OCI-LY1 (cell line): ENCODE results near the gene GIN1.

Source experiments
- H2AFZ ChIP-seq: fragments of 200-600 bp; sonication (generic), shearing (Covaris generic); 2 replicates; pipeline ENCODE4 v1.6.0; 2014; ENCODE audit warnings: antibody characterized with exemption, mild to moderate bottlenecking, low read length
- H3F3A ChIP-seq: fragments of 200-600 bp; sonication (generic), shearing (Covaris generic); 2 replicates; pipeline ENCODE4 v1.6.0; 2014; ENCODE audit warnings: mild to moderate bottlenecking, antibody characterized with exemption, low read length, moderate library complexity; ENCODE audit not compliant: insufficient read depth
- H3K27ac ChIP-seq: fragments of 200-600 bp; sonication (generic); 2 replicates; pipeline ENCODE4 v1.5.1; 2014; ENCODE audit warnings: low read length, mixed run types, mild to moderate bottlenecking, low read depth; ENCODE audit not compliant: poor library complexity, severe bottlenecking
- H3K27me3 ChIP-seq: fragments of 200-600 bp; sonication (generic); 2 replicates; pipeline ENCODE4 v1.6.0; 2014; ENCODE audit warnings: antibody characterized with exemption, mild to moderate bottlenecking, low read length, moderate library complexity; ENCODE audit not compliant: insufficient read depth
- H3K36me3 ChIP-seq: fragments of 200-600 bp; sonication (generic); 2 replicates; pipeline ENCODE4 v1.6.1; 2014; ENCODE audit warnings: mild to moderate bottlenecking, antibody characterized with exemption, low read length, moderate library complexity, mixed read lengths; ENCODE audit not compliant: insufficient read depth
- H3K4me1 ChIP-seq: fragments of 200-600 bp; sonication (generic); 2 replicates; pipeline ENCODE4 v1.5.1; 2014; ENCODE audit warnings: mild to moderate bottlenecking, low read length, moderate library complexity; ENCODE audit not compliant: insufficient read depth, severe bottlenecking
- H3K4me2 ChIP-seq: fragments of 200-600 bp; sonication (generic), shearing (Covaris generic); 2 replicates; pipeline ENCODE4 v1.6.1; 2014; ENCODE audit warnings: low read length
- H3K4me3 ChIP-seq: fragments of 200-600 bp; sonication (generic); 2 replicates; pipeline ENCODE4 v1.5.1; 2014; ENCODE audit warnings: low read length, low read depth, mild to moderate bottlenecking, mixed read lengths; ENCODE audit not compliant: poor library complexity, severe bottlenecking
- H3K79me2 ChIP-seq: fragments of 200-600 bp; shearing (Covaris generic); 2 replicates; pipeline ENCODE4 v1.6.1; 2016; ENCODE audit warnings: mixed run types, low read length, mixed read lengths; ENCODE audit not compliant: insufficient read depth
- H3K9ac ChIP-seq: fragments of 200-600 bp; sonication (generic), shearing (Covaris generic); 2 replicates; pipeline ENCODE4 v1.6.1; 2014; ENCODE audit warnings: mild to moderate bottlenecking, low read length, mixed read lengths
- H3K9me2 ChIP-seq: fragments of 200-600 bp; sonication (generic), shearing (Covaris generic); 2 replicates; pipeline ENCODE4 v1.6.1; 2014; ENCODE audit warnings: low read depth, mild to moderate bottlenecking, low read length, mixed read lengths
- H3K9me3 ChIP-seq: fragments of 200-600 bp; shearing (Covaris generic); 2 replicates; pipeline ENCODE4 v1.6.1; 2014; ENCODE audit warnings: low read length, mixed read lengths
- H4K20me1 ChIP-seq: fragments of 200-600 bp; sonication (generic), shearing (Covaris generic); 2 replicates; pipeline ENCODE4 v1.6.0; 2016; ENCODE audit warnings: mild to moderate bottlenecking, low read length; ENCODE audit not compliant: insufficient read depth
- CTCF ChIP-seq: fragments of 200-600 bp; sonication (generic), shearing (Covaris generic); IDR thresholded peaks from 2 replicates; pipeline ENCODE4 v1.5.1; 2017; ENCODE audit warnings: mild to moderate bottlenecking, antibody characterized with exemption, low read length, moderate library complexity, mixed read lengths
- EZH2 ChIP-seq: fragments of 200-600 bp; sonication (generic), shearing (Covaris generic); IDR thresholded peaks from 2 replicates; pipeline ENCODE4 v1.8.0; 2017; ENCODE audit warnings: borderline replicate concordance, mixed run types, mild to moderate bottlenecking, antibody characterized with exemption, low read length, moderate library complexity, mixed read lengths

The GIN1 gene

GRCh38 chr5:103138202-103138690, 18.3 kb upstream of the GIN1 start:
- H3K27me3 ChIP-seq: no peaks in the 10 kb centered on the region
- no peaks in the 10 kb centered on the region for H3K9me3 ChIP-seq
- H3F3A ChIP-seq: 0 out of 2 replicates have a peak, but pooled peaks cover 3% of the 10 kb centered on the region
- no peaks in the 10 kb centered on the region for H3K4me1 ChIP-seq
- no peak overlapping the region for H3K4me2 ChIP-seq
- no peak overlapping the region for H3K27ac ChIP-seq
- no peaks in the 10 kb centered on the region for H3K9me2 ChIP-seq
- H3K36me3 ChIP-seq: peaks cover 39% of the 10 kb centered on the region
- H3K9ac ChIP-seq: no peak overlapping the region
- TF ChIP-seq EZH2: no peak
- no peak for TF ChIP-seq CTCF
- H2AFZ ChIP-seq: no peak overlapping the region
- H3K79me2 ChIP-seq: no peaks in the 10 kb centered on the region
- H4K20me1 ChIP-seq: no peaks in the 10 kb centered on the region
- H3K4me3 ChIP-seq: no peak overlapping the region

- Histone ChIP-seq H3K4me1 (no peaks in the 10 kb centered on the region), H3K79me2 (peaks cover 8% of the 10 kb centered on the region; the same call in 1 of the 2 replicates), H4K20me1 (no peaks in the 10 kb centered on the region), H3K27me3 (no peaks in the 10 kb centered on the region), H3K9me2 (no peaks in the 10 kb centered on the region), H2AFZ (no peak overlapping the region), H3K36me3 (peaks cover 41% of the 10 kb centered on the region), H3K27ac (no peak overlapping the region), H3K9me3 (no peaks in the 10 kb centered on the region), H3F3A (peaks cover 3% of the 10 kb centered on the region; the same call in 1 of the 2 replicates), H3K4me2 (no peak overlapping the region), H3K9ac (no peak overlapping the region), H3K4me3 (no peak overlapping the region)
- TF ChIP-seq EZH2 (no peak), CTCF (no peak)
These were observed 15.5 kb upstream of the GIN1 start for GRCh38 chr5:103135461-103135860.

GRCh38 chr5:103133231-103133630, 13.3 kb upstream of the GIN1 start:
- Histone ChIP-seq H3K9ac (no peak overlapping the region), H3K79me2 (peaks cover 28% of the 10 kb centered on the region), H3K9me3 (no peaks in the 10 kb centered on the region), H3K4me2 (no peak overlapping the region), H3K9me2 (no peaks in the 10 kb centered on the region), H3K4me1 (no peaks in the 10 kb centered on the region), H3K4me3 (no peak overlapping the region), H3K36me3 (peaks cover 31% of the 10 kb centered on the region), H4K20me1 (no peaks in the 10 kb centered on the region), H3F3A (peaks cover 3% of the 10 kb centered on the region; the same call in 1 of the 2 replicates), H3K27ac (no peak overlapping the region), H3K27me3 (no peaks in the 10 kb centered on the region), H2AFZ (no peak overlapping the region)
- no peak for TF ChIP-seq CTCF
- TF ChIP-seq EZH2: no peak
